Measurements from ENCODE around the gene MARCHF10. TPM values are rescaled to one million over a fixed set of nuclear protein-coding genes. Genes with fewer than 3 reads are reported as not detected.

Gene MARCHF10
- total and polyA plus RNA-seq, 2 of the 13 experiments (the other 11 are each of a cell fraction or from before 2014, with no cell fraction given), result not detected

DNA sequence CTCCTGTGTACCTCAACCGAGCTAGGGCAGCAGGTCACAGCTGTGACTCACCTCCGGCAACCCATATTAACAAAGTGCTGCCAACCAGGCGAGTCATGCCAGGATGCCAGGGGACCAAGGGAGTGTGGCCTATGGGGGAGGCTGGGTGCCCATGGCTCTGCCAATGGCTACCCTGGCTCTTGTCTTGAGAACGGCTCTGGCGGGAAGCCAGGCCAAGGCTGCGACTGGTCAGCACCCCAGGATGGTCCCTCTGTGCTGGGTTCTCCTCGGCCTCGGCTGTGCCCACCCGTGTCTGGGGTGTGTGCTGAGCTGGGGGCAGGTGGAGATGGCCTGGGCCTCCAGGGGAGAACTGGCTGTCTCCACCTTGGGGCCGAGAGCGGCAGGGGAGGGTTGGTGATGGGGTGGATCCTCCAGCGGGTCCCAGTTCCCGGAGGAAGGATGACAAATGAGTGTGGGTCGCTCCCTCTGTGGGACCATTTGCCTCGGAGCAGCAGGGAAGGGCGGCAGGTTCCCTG, 104.8 kb downstream of the MARCHF10 start (continued):
- TF ChIP-seq, protein P1, sequence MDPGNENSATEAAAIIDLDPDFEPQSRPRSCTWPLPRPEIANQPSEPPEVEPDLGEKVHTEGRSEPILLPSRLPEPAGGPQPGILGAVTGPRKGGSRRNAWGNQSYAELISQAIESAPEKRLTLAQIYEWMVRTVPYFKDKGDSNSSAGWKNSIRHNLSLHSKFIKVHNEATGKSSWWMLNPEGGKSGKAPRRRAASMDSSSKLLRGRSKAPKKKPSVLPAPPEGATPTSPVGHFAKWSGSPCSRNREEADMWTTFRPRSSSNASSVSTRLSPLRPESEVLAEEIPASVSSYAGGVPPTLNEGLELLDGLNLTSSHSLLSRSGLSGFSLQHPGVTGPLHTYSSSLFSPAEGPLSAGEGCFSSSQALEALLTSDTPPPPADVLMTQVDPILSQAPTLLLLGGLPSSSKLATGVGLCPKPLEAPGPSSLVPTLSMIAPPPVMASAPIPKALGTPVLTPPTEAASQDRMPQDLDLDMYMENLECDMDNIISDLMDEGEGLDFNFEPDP (CRISPR knock-in tag; conservative IDR thresholded peaks at IDR 0.05), result no peak
- TF ChIP-seq ZBTB3 (CRISPR knock-in tag; IDR thresholded peaks at IDR 0.05; ENCODE audit: borderline replicate concordance, low read depth), result no peak
- TF ChIP-seq, protein P2, sequence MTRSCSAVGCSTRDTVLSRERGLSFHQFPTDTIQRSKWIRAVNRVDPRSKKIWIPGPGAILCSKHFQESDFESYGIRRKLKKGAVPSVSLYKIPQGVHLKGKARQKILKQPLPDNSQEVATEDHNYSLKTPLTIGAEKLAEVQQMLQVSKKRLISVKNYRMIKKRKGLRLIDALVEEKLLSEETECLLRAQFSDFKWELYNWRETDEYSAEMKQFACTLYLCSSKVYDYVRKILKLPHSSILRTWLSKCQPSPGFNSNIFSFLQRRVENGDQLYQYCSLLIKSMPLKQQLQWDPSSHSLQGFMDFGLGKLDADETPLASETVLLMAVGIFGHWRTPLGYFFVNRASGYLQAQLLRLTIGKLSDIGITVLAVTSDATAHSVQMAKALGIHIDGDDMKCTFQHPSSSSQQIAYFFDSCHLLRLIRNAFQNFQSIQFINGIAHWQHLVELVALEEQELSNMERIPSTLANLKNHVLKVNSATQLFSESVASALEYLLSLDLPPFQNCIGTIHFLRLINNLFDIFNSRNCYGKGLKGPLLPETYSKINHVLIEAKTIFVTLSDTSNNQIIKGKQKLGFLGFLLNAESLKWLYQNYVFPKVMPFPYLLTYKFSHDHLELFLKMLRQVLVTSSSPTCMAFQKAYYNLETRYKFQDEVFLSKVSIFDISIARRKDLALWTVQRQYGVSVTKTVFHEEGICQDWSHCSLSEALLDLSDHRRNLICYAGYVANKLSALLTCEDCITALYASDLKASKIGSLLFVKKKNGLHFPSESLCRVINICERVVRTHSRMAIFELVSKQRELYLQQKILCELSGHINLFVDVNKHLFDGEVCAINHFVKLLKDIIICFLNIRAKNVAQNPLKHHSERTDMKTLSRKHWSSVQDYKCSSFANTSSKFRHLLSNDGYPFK (CRISPR knock-in tag; IDR thresholded peaks at IDR 0.05; ENCODE audit: borderline replicate concordance), result no peak
- no peak for TF ChIP-seq ZNF607 (CRISPR knock-in tag; IDR thresholded peaks at IDR 0.05; ENCODE audit: borderline replicate concordance)
- TF ChIP-seq, protein P3, sequence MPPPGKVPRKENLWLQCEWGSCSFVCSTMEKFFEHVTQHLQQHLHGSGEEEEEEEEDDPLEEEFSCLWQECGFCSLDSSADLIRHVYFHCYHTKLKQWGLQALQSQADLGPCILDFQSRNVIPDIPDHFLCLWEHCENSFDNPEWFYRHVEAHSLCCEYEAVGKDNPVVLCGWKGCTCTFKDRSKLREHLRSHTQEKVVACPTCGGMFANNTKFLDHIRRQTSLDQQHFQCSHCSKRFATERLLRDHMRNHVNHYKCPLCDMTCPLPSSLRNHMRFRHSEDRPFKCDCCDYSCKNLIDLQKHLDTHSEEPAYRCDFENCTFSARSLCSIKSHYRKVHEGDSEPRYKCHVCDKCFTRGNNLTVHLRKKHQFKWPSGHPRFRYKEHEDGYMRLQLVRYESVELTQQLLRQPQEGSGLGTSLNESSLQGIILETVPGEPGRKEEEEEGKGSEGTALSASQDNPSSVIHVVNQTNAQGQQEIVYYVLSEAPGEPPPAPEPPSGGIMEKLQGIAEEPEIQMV (CRISPR knock-in tag; IDR thresholded peaks at IDR 0.05; ENCODE audit: low read depth), result no peak
- no peak for TF ChIP-seq ZNF7 (CRISPR knock-in tag; IDR thresholded peaks at IDR 0.05)
- TF ChIP-seq ZNF124 (CRISPR knock-in tag; IDR thresholded peaks at IDR 0.05), result no peak
- TF ChIP-seq, protein P4, sequence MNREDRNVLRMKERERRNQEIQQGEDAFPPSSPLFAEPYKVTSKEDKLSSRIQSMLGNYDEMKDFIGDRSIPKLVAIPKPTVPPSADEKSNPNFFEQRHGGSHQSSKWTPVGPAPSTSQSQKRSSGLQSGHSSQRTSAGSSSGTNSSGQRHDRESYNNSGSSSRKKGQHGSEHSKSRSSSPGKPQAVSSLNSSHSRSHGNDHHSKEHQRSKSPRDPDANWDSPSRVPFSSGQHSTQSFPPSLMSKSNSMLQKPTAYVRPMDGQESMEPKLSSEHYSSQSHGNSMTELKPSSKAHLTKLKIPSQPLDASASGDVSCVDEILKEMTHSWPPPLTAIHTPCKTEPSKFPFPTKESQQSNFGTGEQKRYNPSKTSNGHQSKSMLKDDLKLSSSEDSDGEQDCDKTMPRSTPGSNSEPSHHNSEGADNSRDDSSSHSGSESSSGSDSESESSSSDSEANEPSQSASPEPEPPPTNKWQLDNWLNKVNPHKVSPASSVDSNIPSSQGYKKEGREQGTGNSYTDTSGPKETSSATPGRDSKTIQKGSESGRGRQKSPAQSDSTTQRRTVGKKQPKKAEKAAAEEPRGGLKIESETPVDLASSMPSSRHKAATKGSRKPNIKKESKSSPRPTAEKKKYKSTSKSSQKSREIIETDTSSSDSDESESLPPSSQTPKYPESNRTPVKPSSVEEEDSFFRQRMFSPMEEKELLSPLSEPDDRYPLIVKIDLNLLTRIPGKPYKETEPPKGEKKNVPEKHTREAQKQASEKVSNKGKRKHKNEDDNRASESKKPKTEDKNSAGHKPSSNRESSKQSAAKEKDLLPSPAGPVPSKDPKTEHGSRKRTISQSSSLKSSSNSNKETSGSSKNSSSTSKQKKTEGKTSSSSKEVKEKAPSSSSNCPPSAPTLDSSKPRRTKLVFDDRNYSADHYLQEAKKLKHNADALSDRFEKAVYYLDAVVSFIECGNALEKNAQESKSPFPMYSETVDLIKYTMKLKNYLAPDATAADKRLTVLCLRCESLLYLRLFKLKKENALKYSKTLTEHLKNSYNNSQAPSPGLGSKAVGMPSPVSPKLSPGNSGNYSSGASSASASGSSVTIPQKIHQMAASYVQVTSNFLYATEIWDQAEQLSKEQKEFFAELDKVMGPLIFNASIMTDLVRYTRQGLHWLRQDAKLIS (CRISPR knock-in tag; IDR thresholded peaks at IDR 0.05), result no peak
- TF ChIP-seq MEF2D (CRISPR knock-in tag; IDR thresholded peaks at IDR 0.05), result no peak
- no peak for TF ChIP-seq ARHGAP35 (CRISPR knock-in tag; IDR thresholded peaks at IDR 0.05; ENCODE audit: borderline replicate concordance)
- TF ChIP-seq, protein P5, sequence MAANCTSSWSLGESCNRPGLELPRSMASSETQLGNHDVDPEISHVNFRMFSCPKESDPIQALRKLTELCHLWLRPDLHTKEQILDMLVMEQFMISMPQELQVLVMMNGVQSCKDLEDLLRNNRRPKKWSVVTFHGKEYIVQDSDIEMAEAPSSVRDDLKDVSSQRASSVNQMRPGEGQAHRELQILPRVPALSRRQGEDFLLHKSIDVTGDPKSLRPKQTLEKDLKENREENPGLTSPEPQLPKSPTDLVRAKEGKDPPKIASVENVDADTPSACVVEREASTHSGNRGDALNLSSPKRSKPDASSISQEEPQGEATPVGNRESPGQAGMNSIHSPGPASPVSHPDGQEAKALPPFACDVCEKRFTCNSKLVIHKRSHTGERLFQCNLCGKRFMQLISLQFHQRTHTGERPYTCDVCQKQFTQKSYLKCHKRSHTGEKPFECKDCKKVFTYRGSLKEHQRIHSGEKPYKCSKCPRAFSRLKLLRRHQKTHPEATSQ (CRISPR knock-in tag; IDR thresholded peaks at IDR 0.05; ENCODE audit: borderline replicate concordance), result no peak
- TF ChIP-seq, protein P6, sequence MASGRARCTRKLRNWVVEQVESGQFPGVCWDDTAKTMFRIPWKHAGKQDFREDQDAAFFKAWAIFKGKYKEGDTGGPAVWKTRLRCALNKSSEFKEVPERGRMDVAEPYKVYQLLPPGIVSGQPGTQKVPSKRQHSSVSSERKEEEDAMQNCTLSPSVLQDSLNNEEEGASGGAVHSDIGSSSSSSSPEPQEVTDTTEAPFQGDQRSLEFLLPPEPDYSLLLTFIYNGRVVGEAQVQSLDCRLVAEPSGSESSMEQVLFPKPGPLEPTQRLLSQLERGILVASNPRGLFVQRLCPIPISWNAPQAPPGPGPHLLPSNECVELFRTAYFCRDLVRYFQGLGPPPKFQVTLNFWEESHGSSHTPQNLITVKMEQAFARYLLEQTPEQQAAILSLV (CRISPR knock-in tag; IDR thresholded peaks at IDR 0.05; ENCODE audit: borderline replicate concordance), result no peak
- TF ChIP-seq STAT5B (CRISPR knock-in tag; IDR thresholded peaks at IDR 0.05), result no peak
- no peak for TF ChIP-seq ZNF614 (CRISPR knock-in tag; IDR thresholded peaks at IDR 0.05; ENCODE audit: borderline replicate concordance)
